NCI-H146 (cell line): ENCODE results near the gene SHISA9.

Experiments
- DNase-seq: peaks from one replicate; lab custom pipeline; 2025; lab: John Stamatoyannopoulos, UW

Gene SHISA9

GRCh38 chr16:13181432-13181831, 280.0 kb downstream of the SHISA9 start:
- no peak for DNase-seq

- no peak for DNase-seq
These were observed 285.4 kb downstream of the SHISA9 start for GRCh38 chr16:13186813-13187212.

- no peak for DNase-seq
These were observed 287.9 kb downstream of the SHISA9 start for GRCh38 chr16:13189250-13189649.

- no peak for DNase-seq
These were observed 292.3 kb downstream of the SHISA9 start for GRCh38 chr16:13193721-13194120.

GRCh38 chr16:13194766-13195165, 293.4 kb downstream of the SHISA9 start:
- no peak for DNase-seq

GRCh38 chr16:13203725-13204124, 302.3 kb downstream of the SHISA9 start:
- DNase-seq, result no peak

- DNase-seq, result no peak
These were observed 304.0 kb downstream of the SHISA9 start for GRCh38 chr16:13205352-13205751.

GRCh38 chr16:13206606-13207005, 305.2 kb downstream of the SHISA9 start:
- no peak for DNase-seq

GRCh38 chr16:13207151-13207550, 305.8 kb downstream of the SHISA9 start:
- DNase-seq, result no peak

GRCh38 chr16:13223666-13224065, 322.3 kb downstream of the SHISA9 start:
- DNase-seq, result no peak

GRCh38 chr16:13229039-13229438, 327.6 kb downstream of the SHISA9 start:
- no peak for DNase-seq

GRCh38 chr16:13231365-13231764, 330.0 kb downstream of the SHISA9 start:
- no peak for DNase-seq

- no peak for DNase-seq
These were observed 333.6 kb downstream of the SHISA9 start for GRCh38 chr16:13234999-13235398.

- DNase-seq, result no peak
These were observed 334.9 kb downstream of the SHISA9 start for GRCh38 chr16:13236308-13236707.

GRCh38 chr16:13238182-13238581, 336.8 kb downstream of the SHISA9 start:
- DNase-seq, result no peak

GRCh38 chr16:13242201-13242600, 340.8 kb downstream of the SHISA9 start:
- DNase-seq, result no peak

- DNase-seq, result no peak
These were observed 343.4 kb downstream of the SHISA9 start for GRCh38 chr16:13244770-13245169.

- no peak for DNase-seq
These were observed 344.4 kb downstream of the SHISA9 start for GRCh38 chr16:13245713-13246377.

- no peak for DNase-seq
These were observed 353.7 kb downstream of the SHISA9 start for GRCh38 chr16:13254998-13255614.

GRCh38 chr16:13262270-13263090, 361.1 kb downstream of the SHISA9 start:
- no peak for DNase-seq

GRCh38 chr16:13264749-13265552, 363.6 kb downstream of the SHISA9 start:
- no peak for DNase-seq

GRCh38 chr16:13269359-13269758, 368.0 kb downstream of the SHISA9 start:
- DNase-seq, result no peak
